Activated naive CD4-positive, alpha-beta T cell treated with anti-CD3 and anti-CD28 coated beads, Interleukin-2, amount 50 U/mL, for 24 hours (primary cell): ENCODE data around the gene RBCK1.
"Not testable (repeated sequence)": the region's sequence is repeated elsewhere in the genome, so short reads cannot be mapped to it uniquely, and the experiment has no call there.

Experiments
- H3K27ac Mint-ChIP-seq: one replicate; pipeline ENCODE4 v1.8.0; 2021; ENCODE audit warnings: mild to moderate bottlenecking, mixed read lengths
- H3K27me3 Mint-ChIP-seq: one replicate; pipeline ENCODE4 v1.8.0; 2021; ENCODE audit warnings: mixed read lengths
- H3K36me3 Mint-ChIP-seq: one replicate; pipeline ENCODE4 v1.8.0; 2021; ENCODE audit warnings: mixed read lengths
- H3K4me1 Mint-ChIP-seq: one replicate; pipeline ENCODE4 v1.8.0; 2021; ENCODE audit warnings: mixed read lengths
- H3K4me3 Mint-ChIP-seq: one replicate; pipeline ENCODE4 v1.8.0; 2021; ENCODE audit warnings: mild to moderate bottlenecking, mixed read lengths
- H3K9me3 Mint-ChIP-seq: one replicate; pipeline ENCODE4 v1.8.0; 2021; ENCODE audit warnings: mixed read lengths

RBCK1 gene

GRCh38 chr20:371755-372542 lies 36.1 kb upstream of the RBCK1 start:
- Mint-ChIP-seq H3K9me3 (no peaks in the 10 kb centered on the region), H3K27ac (no peak overlapping the region), H3K4me3 (no peak overlapping the region), H3K27me3 (no peaks in the 10 kb centered on the region), H3K4me1 (peaks cover 37% of the 10 kb centered on the region), H3K36me3 (no peaks in the 10 kb centered on the region)

- H3K9me3 Mint-ChIP-seq, H3K4me3 Mint-ChIP-seq, H3K27ac Mint-ChIP-seq, H3K36me3 Mint-ChIP-seq, H3K27me3 Mint-ChIP-seq: not testable (repeated sequence)
- peaks cover 31% of the 10 kb centered on the region for H3K4me1 Mint-ChIP-seq
Observed at GRCh38 chr20:372543-373082, 35.5 kb upstream of the RBCK1 start.

- H3K36me3 Mint-ChIP-seq: no peaks in the 10 kb centered on the region
- H3K27me3 Mint-ChIP-seq: no peaks in the 10 kb centered on the region
- H3K4me3 Mint-ChIP-seq: no peak overlapping the region
- no peaks in the 10 kb centered on the region for H3K9me3 Mint-ChIP-seq
- no peak overlapping the region for H3K27ac Mint-ChIP-seq
- H3K4me1 Mint-ChIP-seq: peaks cover 27% of the 10 kb centered on the region
Observed at GRCh38 chr20:373171-373890, 34.8 kb upstream of the RBCK1 start.

DNA sequence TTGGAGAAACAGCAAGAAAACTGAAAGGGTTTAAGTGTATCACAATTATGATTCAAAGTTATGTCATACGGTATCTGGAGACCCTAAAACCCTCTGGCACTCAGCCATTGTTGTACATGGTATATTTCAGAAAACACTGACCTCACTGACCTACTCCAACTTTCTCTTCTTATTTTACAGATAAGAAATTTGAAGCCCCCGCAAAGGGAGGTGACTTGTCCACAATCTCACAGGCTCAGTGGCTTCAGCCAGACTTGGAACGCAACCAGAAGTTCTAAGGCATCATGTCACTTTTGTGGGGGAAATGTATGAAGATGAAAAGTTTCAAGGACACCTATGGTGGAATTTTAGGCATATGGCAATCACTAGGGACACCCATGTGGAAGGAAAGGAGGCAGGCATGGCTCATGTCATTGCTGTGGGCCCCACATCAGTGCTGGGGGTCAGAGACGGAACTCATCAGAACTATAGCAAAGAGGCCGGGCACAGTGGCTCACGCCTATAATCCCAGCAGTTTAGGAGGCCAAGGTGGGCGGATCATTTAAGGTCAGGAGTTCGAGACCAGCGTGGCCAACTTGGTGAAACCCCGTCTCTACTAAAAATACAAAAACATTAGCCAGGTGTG lies 32.7 kb upstream of the RBCK1 start:
- Mint-ChIP-seq H3K27me3 (no peaks in the 10 kb centered on the region), H3K9me3 (no peaks in the 10 kb centered on the region), H3K4me3 (no peak overlapping the region), H3K4me1 (peaks cover 21% of the 10 kb centered on the region), H3K27ac (no peak overlapping the region), H3K36me3 (no peaks in the 10 kb centered on the region)

DNA sequence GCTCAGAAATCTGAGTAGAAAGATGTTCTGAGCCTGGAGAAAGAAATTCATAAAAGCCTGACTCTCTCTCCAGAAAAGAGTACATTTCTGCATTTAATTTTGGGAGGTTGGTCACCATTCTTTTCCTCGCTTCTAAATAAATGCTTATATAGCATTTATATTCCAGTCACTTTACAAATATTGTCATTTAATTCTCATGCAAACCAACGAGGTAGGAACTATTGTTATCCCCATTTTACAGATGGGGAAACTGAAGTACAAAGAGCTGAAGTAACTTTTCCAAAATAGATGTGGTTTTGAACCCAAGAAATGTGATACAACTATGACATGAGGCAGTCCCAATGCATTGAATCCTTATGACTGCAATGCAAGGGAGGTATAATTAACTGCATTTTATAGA lies 32.0 kb upstream of the RBCK1 start:
- peaks cover 17% of the 10 kb centered on the region for H3K4me1 Mint-ChIP-seq
- H3K4me3 Mint-ChIP-seq: no peak overlapping the region
- no peaks in the 10 kb centered on the region for H3K27me3 Mint-ChIP-seq
- H3K27ac Mint-ChIP-seq: no peak overlapping the region
- H3K36me3 Mint-ChIP-seq: no peaks in the 10 kb centered on the region
- H3K9me3 Mint-ChIP-seq: no peaks in the 10 kb centered on the region

- no peaks in the 10 kb centered on the region for H3K9me3 Mint-ChIP-seq
- no peaks in the 10 kb centered on the region for H3K27me3 Mint-ChIP-seq
- no peak overlapping the region for H3K4me3 Mint-ChIP-seq
- no peaks in the 10 kb centered on the region for H3K36me3 Mint-ChIP-seq
- peaks cover 16% of the 10 kb centered on the region for H3K4me1 Mint-ChIP-seq
- H3K27ac Mint-ChIP-seq: no peak overlapping the region
Observed at GRCh38 chr20:376750-377149, 31.3 kb upstream of the RBCK1 start.

- not testable (repeated sequence) for H3K4me3 Mint-ChIP-seq, H3K36me3 Mint-ChIP-seq, H3K9me3 Mint-ChIP-seq, H3K27me3 Mint-ChIP-seq, H3K27ac Mint-ChIP-seq
- peaks cover 10% of the 10 kb centered on the region for H3K4me1 Mint-ChIP-seq
Observed at GRCh38 chr20:377578-377977, 30.5 kb upstream of the RBCK1 start.

GRCh38 chr20:378961-379336 lies 29.1 kb upstream of the RBCK1 start:
- H3K4me3 Mint-ChIP-seq: no peak overlapping the region

DNA sequence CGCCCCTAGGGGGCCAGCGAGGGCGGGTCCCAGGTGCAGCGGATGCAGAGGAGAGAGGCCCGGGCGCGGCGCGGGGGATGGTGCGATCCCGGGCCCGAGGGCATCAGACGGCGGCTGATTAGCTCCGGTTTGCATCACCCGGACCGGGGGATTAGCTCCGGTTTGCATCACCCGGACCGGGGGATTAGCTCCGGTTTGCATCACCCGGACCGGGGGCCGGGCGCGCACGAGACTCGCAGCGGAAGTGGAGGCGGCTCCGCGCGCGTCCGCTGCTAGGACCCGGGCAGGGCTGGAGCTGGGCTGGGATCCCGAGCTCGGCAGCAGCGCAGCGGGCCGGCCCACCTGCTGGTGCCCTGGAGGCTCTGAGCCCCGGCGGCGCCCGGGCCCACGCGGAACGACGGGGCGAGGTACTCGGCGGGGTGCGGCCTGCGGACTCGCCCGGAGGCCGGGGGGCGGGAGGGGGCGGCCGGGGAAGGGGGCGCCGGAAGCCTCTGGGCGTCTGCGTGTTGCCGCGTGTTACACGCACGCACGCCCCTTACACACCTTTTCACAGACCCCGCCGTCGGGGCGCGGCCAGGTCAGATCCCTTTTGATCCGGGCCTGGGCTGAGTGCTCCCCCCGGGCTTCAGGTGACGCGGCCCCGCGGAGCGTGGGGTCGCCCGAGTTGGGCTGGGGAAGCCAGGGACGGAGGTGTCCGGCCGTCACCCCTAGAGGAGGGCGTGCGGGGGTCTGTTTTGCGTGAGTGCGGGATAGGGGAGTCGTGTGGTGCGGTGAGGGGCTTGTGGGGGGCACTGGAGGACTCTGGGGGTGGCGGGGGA lies 27.1 kb upstream of the RBCK1 start:
- Mint-ChIP-seq H3K36me3 (peaks cover 2% of the 10 kb centered on the region), H3K9me3 (no peaks in the 10 kb centered on the region), H3K4me1 (peaks cover 18% of the 10 kb centered on the region), H3K27me3 (no peaks in the 10 kb centered on the region), H3K4me3 (peak overlapping the region; percentile 88), H3K27ac (peak overlapping the region; percentile 92)

More at GRCh38 chr20:378961-379336, 29.1 kb upstream of the RBCK1 start:
- peaks cover 12% of the 10 kb centered on the region for H3K4me1 Mint-ChIP-seq
- H3K9me3 Mint-ChIP-seq: no peaks in the 10 kb centered on the region
- no peaks in the 10 kb centered on the region for H3K27me3 Mint-ChIP-seq
- peak overlapping the region; percentile 41 for H3K27ac Mint-ChIP-seq
- H3K36me3 Mint-ChIP-seq: no peaks in the 10 kb centered on the region

DNA sequence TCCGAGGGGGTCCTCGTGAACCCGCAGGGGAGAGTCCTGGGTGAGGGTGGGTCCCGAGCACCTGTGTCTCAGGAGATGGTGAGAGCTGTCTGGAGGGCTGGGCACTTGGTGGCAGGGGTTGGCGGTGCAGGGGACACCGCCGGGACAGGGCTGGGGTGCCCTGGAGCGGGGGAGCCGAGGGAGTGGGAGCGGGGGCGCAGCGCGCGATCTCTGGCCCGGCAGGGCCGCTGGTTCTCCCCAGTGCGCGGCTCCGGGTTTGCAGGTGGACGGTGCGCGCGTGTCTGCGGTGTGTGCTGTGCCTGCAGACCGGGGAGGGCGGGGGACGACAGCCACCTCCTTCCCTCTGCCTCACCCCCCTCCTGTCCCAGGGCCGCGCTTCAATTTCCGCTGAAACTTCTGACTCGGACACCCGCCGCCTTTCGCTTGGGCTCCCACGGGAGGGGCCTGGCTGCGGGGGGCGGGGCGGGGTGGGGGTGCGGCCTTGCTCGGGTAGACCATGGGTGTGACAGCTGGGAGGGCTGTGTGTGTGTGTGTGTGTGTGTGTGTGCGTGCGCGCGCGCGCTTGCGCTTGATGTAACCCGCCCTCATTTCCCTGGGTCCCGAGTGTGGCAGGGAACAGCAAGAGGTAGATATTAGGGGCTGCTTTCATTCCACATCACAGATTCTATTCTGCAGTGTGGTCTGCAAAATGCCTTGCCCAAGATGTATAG lies 26.4 kb upstream of the RBCK1 start:
- peaks cover 2% of the 10 kb centered on the region for H3K36me3 Mint-ChIP-seq
- peaks cover 18% of the 10 kb centered on the region for H3K4me1 Mint-ChIP-seq
- H3K9me3 Mint-ChIP-seq: no peaks in the 10 kb centered on the region
- H3K27ac Mint-ChIP-seq: peak overlapping the region; percentile 76
- H3K27me3 Mint-ChIP-seq: no peaks in the 10 kb centered on the region
- H3K4me3 Mint-ChIP-seq: peak overlapping the region; percentile 81

- peaks cover 3% of the 10 kb centered on the region for H3K36me3 Mint-ChIP-seq
- H3K4me3 Mint-ChIP-seq: peak overlapping the region; percentile 81
- H3K9me3 Mint-ChIP-seq: no peaks in the 10 kb centered on the region
- no peaks in the 10 kb centered on the region for H3K27me3 Mint-ChIP-seq
- H3K27ac Mint-ChIP-seq: peak overlapping the region; percentile 76
- peaks cover 18% of the 10 kb centered on the region for H3K4me1 Mint-ChIP-seq
Observed at GRCh38 chr20:382291-383115, 25.6 kb upstream of the RBCK1 start.

DNA sequence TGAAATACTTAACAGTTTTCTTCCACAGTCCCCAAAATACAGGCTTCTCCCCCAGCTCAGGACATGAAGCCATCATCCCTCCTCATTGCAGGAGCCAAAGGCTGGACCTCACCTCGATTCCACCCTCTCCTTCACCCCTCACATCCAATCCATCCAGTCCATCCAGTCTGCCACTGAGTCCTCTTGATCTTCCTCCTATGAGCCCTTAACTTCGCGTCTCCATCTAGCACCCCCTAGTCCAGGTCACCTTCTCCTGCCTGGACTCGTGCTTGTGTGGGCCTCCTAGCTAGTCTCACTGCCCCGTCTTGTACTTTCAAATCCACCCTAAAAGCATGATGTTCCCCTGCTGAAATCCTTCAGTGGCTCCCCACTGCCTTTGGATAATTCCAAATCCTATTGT lies 24.2 kb upstream of the RBCK1 start:
- Mint-ChIP-seq H3K4me3 (peak overlapping the region; percentile 69), H3K36me3 (peaks cover 7% of the 10 kb centered on the region), H3K27me3 (no peaks in the 10 kb centered on the region), H3K27ac (peak overlapping the region; percentile 26), H3K4me1 (peaks cover 18% of the 10 kb centered on the region), H3K9me3 (no peaks in the 10 kb centered on the region)

DNA sequence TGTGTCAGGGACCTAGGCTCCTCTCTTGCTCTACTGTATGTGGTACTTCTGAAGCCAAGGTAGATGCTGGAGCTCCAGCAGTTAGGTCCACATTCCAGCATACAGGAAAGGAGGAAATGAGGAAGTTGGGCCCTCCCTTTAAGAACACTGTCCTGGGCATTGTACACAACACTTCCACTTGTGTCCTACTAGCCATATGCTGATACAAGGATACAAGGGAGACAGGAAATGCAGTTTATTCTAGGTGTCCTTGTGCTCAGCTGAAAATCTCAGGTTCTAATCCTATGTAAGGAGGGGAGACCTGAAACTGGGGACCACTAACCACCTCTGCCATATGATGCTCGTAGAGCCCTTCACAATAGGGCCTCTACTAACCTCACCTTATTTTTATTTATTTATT lies 23.4 kb upstream of the RBCK1 start:
- Mint-ChIP-seq H3K4me3 (no peak overlapping the region), H3K27me3 (no peaks in the 10 kb centered on the region), H3K4me1 (peaks cover 18% of the 10 kb centered on the region), H3K36me3 (peaks cover 9% of the 10 kb centered on the region), H3K9me3 (no peaks in the 10 kb centered on the region), H3K27ac (no peak overlapping the region)

DNA sequence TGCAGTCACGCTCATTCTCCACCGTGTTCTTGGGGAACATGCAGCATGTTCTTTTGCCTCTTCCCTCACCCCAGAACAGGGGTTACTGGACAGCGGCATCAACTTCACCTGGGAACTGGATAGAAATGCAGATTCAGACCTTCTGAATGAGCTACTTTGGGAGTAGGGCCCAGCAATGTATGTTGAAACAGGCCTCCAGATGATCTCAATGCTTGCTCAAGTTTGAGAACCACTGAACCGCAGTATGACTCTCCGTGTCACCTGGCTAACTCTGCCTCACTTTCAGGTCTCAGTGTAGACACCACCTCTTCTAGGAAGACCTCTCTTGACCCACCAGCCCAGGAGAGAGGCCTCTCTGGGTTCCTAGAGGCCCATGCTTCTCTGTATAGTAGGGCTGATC lies 22.7 kb upstream of the RBCK1 start:
- Mint-ChIP-seq H3K9me3 (no peaks in the 10 kb centered on the region), H3K36me3 (peaks cover 12% of the 10 kb centered on the region), H3K27ac (peak overlapping the region; percentile 2), H3K27me3 (no peaks in the 10 kb centered on the region), H3K4me1 (peaks cover 18% of the 10 kb centered on the region), H3K4me3 (no peak overlapping the region)
